Smooth muscle cell (in vitro differentiated cells): Measurements from ENCODE around the gene B3GNT8. TPM values are rescaled to one million over a fixed set of nuclear protein-coding genes. Genes with fewer than 3 reads are reported as not detected.

Experiments
- DNase-seq: peaks from one replicate; lab custom pipeline; 2025; ENCODE audit not compliant: unreplicated experiment; lab: John Stamatoyannopoulos, UW
- H2AFZ ChIP-seq: fragments of 200-600 bp; sonication (generic); 2 replicates; pipeline ENCODE4 v1.6.0; 2016; ENCODE audit warnings: antibody characterized with exemption, low read depth, mild to moderate bottlenecking
- H3F3A ChIP-seq: fragments of 200-600 bp; sonication (generic); 2 replicates; pipeline ENCODE4 v1.6.0; 2017; ENCODE audit warnings: antibody characterized with exemption, low read depth
- H3K27ac ChIP-seq: fragments of 200-600 bp; sonication (generic); 2 replicates; pipeline ENCODE4 v1.5.1; 2016; ENCODE audit warnings: low read depth, mild to moderate bottlenecking
- H3K27me3 ChIP-seq: fragments of 200-600 bp; sonication (generic); 2 replicates; pipeline ENCODE4 v1.6.1; 2016; ENCODE audit warnings: low read depth, mild to moderate bottlenecking
- H3K36me3 ChIP-seq: fragments of 200-600 bp; sonication (generic); 2 replicates; pipeline ENCODE4 v1.5.1; 2016; ENCODE audit warnings: low read depth
- H3K4me1 ChIP-seq: fragments of 200-600 bp; sonication (generic); 2 replicates; pipeline ENCODE4 v1.5.1; 2016; ENCODE audit warnings: low read depth
- H3K4me2 ChIP-seq: fragments of 200-600 bp; sonication (generic); 2 replicates; pipeline ENCODE4 v1.6.0; 2016; ENCODE audit warnings: mild to moderate bottlenecking
- H3K4me3 ChIP-seq: fragments of 200-600 bp; sonication (generic); 2 replicates; pipeline ENCODE4 v1.5.1; 2016; ENCODE audit warnings: mild to moderate bottlenecking
- H3K79me2 ChIP-seq: fragments of 200-600 bp; sonication (generic); 2 replicates; pipeline ENCODE4 v1.6.0; 2016; ENCODE audit warnings: low read depth, mild to moderate bottlenecking
- H3K9ac ChIP-seq: fragments of 200-600 bp; sonication (generic); 2 replicates; pipeline ENCODE4 v1.6.0; 2016; ENCODE audit warnings: low read depth
- H3K9me3 ChIP-seq: fragments of 200-600 bp; sonication (generic); replicated peaks from 2 replicates; pipeline ENCODE4 v1.5.1; 2016; ENCODE audit warnings: low read depth
- H4K20me1 ChIP-seq: fragments of 200-600 bp; sonication (generic); 2 replicates; pipeline ENCODE4 v1.6.0; 2016; ENCODE audit warnings: low read depth
- WGBS: methylation state at CpG from one replicate; pipeline ENCODE4 v1.1.7; 2016; ENCODE audit warnings: low lambda C conversion rate; 5-methylcytosine and 5-hydroxymethylcytosine counted together
- polyA plus RNA-seq: library from polyadenylated mRNA; unstranded; fragments of >200 nt; fragmentation: Nextera tagmentation; extraction: Ambion mirVana; gene quantifications from 2 replicates; pipeline ENCODE4 v1.2.1, GENCODE V29; 2016
- total RNA-seq: library from RNA; depleted of rRNA; stranded (reverse); fragments of >200 nt; gene quantifications from 2 replicates; pipeline ENCODE4 v1.2.3, GENCODE V29; 2014
- TF ChIP-seq, protein P1 (sequence below): fragments of 200-600 bp; sonication (generic); IDR thresholded peaks from 2 replicates; pipeline ENCODE4 v1.5.1; 2017; ENCODE audit warnings: borderline replicate concordance, mild to moderate bottlenecking, antibody characterized with exemption; ENCODE audit not compliant: insufficient read depth, poor library complexity, severe bottlenecking

The B3GNT8 gene
- total and polyA plus RNA-seq, 2 experiments from 2014 or later = 0.85 to 1.7 TPM

DNA sequence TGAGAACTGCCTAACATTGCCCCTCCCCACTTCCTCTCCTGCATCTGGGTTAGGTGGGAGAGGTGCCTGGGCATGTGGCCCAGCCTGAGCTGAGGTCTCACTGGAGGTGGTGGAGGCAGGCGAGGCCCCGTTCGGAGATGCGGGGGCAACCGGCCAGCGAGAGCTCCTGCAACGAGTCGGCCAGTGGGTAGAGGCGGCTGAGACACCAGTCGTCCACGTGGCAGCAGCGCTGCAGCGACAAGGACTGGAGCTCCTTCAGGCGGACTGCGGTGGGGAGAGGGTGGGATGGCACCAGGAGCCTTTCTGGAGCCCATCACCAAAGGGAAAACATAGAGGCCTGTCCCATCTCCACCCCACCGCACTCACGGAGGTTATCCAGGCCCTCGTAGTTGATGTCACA is 6.0 kb upstream of the B3GNT8 start:
- Histone ChIP-seq H3K4me2 (no peak overlapping the region), H3K9ac (no peak overlapping the region), H3F3A (no peaks in the 10 kb centered on the region), H4K20me1 (no peaks in the 10 kb centered on the region), H3K4me1 (no peaks in the 10 kb centered on the region), H2AFZ (no peak overlapping the region), H3K36me3 (no peaks in the 10 kb centered on the region), H3K27ac (no peak overlapping the region), H3K27me3 (no peaks in the 10 kb centered on the region), H3K79me2 (no peaks in the 10 kb centered on the region), H3K9me3 (no peaks in the 10 kb centered on the region), H3K4me3 (no peak overlapping the region)
- TF ChIP-seq, protein P1, sequence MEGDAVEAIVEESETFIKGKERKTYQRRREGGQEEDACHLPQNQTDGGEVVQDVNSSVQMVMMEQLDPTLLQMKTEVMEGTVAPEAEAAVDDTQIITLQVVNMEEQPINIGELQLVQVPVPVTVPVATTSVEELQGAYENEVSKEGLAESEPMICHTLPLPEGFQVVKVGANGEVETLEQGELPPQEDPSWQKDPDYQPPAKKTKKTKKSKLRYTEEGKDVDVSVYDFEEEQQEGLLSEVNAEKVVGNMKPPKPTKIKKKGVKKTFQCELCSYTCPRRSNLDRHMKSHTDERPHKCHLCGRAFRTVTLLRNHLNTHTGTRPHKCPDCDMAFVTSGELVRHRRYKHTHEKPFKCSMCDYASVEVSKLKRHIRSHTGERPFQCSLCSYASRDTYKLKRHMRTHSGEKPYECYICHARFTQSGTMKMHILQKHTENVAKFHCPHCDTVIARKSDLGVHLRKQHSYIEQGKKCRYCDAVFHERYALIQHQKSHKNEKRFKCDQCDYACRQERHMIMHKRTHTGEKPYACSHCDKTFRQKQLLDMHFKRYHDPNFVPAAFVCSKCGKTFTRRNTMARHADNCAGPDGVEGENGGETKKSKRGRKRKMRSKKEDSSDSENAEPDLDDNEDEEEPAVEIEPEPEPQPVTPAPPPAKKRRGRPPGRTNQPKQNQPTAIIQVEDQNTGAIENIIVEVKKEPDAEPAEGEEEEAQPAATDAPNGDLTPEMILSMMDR = no peak
- no peak for DNase-seq
- WGBS = 97% methylated on average over 18 of the region's 18 CpGs

- no peaks in the 10 kb centered on the region for H3K79me2 ChIP-seq
- no peak for DNase-seq
- TF ChIP-seq, protein P1 = peak; percentile 15
- H2AFZ ChIP-seq = no peak overlapping the region
- H3K9me3 ChIP-seq = no peaks in the 10 kb centered on the region
- H4K20me1 ChIP-seq = no peaks in the 10 kb centered on the region
- no peaks in the 10 kb centered on the region for H3K27me3 ChIP-seq
- 90% methylated on average over 23 of the region's 23 CpGs for WGBS
- H3K9ac ChIP-seq = no peak overlapping the region
- H3K27ac ChIP-seq = no peak overlapping the region
- no peaks in the 10 kb centered on the region for H3F3A ChIP-seq
- no peaks in the 10 kb centered on the region for H3K36me3 ChIP-seq
- no peak overlapping the region for H3K4me2 ChIP-seq
- no peak overlapping the region for H3K4me3 ChIP-seq
- H3K4me1 ChIP-seq = peaks cover 4% of the 10 kb centered on the region
These were observed 4.5 kb upstream of the B3GNT8 start for GRCh38 chr19:41431426-41432386.

DNA sequence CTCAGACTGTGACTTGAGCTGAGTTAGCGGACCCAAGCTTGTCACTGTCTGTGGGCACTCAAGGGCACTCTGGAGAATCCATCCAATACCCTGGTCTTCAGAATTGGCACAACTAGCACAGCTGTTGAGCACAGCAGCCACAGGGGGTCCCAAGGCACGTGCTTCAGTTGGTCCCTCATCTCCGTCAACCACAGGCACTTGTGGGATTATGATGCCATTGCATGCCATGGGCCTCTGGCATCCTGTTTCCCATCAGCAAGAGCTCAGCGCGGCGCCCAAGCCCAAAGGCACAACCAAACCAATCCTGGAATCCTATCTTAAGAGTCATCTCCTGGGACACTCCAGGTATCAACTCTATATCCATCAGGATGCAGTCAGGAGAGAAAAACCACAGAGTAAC is 3.7 kb upstream of the B3GNT8 start:
- Histone ChIP-seq H3K27me3 (no peaks in the 10 kb centered on the region), H3F3A (no peaks in the 10 kb centered on the region), H4K20me1 (no peaks in the 10 kb centered on the region), H3K79me2 (no peaks in the 10 kb centered on the region), H3K9ac (no peak overlapping the region), H2AFZ (no peak overlapping the region), H3K9me3 (no peaks in the 10 kb centered on the region), H3K4me1 (peaks cover 6% of the 10 kb centered on the region), H3K36me3 (no peaks in the 10 kb centered on the region), H3K27ac (no peak overlapping the region), H3K4me2 (no peak overlapping the region), H3K4me3 (no peak overlapping the region)
- no peak for DNase-seq
- 75% methylated on average over 6 of the region's 6 CpGs for WGBS
- TF ChIP-seq, protein P1 = no peak

DNA sequence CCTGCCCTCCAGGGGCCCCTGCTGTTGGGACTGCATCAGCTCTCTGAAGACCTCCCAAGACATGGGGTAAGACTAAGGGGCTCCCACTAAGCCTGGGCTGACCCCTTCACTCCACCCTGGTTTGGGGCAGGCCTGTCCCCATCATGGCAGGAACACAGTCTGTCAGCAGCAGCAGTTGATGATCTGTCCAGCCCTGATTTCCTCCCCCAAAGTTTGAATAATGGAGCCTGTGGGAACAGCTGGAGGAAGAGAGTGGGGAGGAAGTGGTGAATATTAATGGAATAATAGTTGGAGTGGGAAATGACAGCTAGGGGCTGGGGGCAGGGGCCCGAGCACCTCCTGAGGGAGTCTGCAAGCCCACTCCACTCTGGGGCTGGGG is 1.3 kb upstream of the B3GNT8 start:
- peaks cover 6% of the 10 kb centered on the region for H3K4me1 ChIP-seq
- no peak for DNase-seq
- H3K36me3 ChIP-seq = no peaks in the 10 kb centered on the region
- H3K27me3 ChIP-seq = no peaks in the 10 kb centered on the region
- H2AFZ ChIP-seq = no peak overlapping the region
- no peak overlapping the region for H3K27ac ChIP-seq
- 100% methylated on average over 1 of the region's 1 CpG for WGBS
- no peaks in the 10 kb centered on the region for H4K20me1 ChIP-seq
- H3K9ac ChIP-seq = no peak overlapping the region
- H3F3A ChIP-seq = no peaks in the 10 kb centered on the region
- TF ChIP-seq, protein P1 = no peak
- H3K4me3 ChIP-seq = peak overlapping the region; percentile 67
- no peaks in the 10 kb centered on the region for H3K79me2 ChIP-seq
- no peaks in the 10 kb centered on the region for H3K9me3 ChIP-seq
- H3K4me2 ChIP-seq = peak overlapping the region; percentile 98
